ENCODE results near the gene DYRK1B. TPM values are rescaled to one million over a fixed set of nuclear protein-coding genes. Genes with fewer than 3 reads are reported as not detected.

Gene DYRK1B
- total and polyA plus RNA-seq, 4 donors: 7.9 to 25.6 (median 20.8) TPM

GRCh38 chr19:39831679-39832078, 2.3 kb downstream of the DYRK1B start:
- H3K9ac ChIP-seq (ENCODE audit: insufficient read depth in 1 of 2, low read length in 2 of 2): no peak overlapping the region
- H3K27me3 ChIP-seq (ENCODE audit: control insufficient read depth in 3 of 3, insufficient read depth in 3 of 3, low read length in 2 of 3): no peaks in the 10 kb centered on the region
- H3K4me3 ChIP-seq: no peak overlapping the region
- ATAC-seq (ENCODE audit: insufficient read depth, low FRiP score) (no peak), DNase-seq (no peak)
- H3K27ac ChIP-seq (ENCODE audit: low read depth in 1 of 2, low read length in 1 of 2): no peak overlapping the region
- H3K4me1 ChIP-seq (ENCODE audit: control insufficient read depth in 5 of 5, insufficient read depth in 5 of 5, low read length in 5 of 5): peaks cover 6 to 16% (median 8%) of the 10 kb centered on the region in 5 donors
- 93 to 94% methylated on average over 16 of the region's 16 CpGs for WGBS, 2 donors
- H3K36me3 ChIP-seq (ENCODE audit: control insufficient read depth in 4 of 4, insufficient read depth in 4 of 4, low read length in 4 of 4): peaks cover 3 to 51% (median 44%) of the 10 kb centered on the region in 4 donors
- no peaks in the 10 kb centered on the region for H3K9me3 ChIP-seq (ENCODE audit: control insufficient read depth in 4 of 4, insufficient read depth in 3 of 4, low read length in 3 of 4)
- TF ChIP-seq CTCF (IDR thresholded peaks at IDR 0.05; ENCODE audit: control extremely low read depth, extremely low read depth): no peak

- no peaks in the 10 kb centered on the region for H3K27me3 ChIP-seq (ENCODE audit: control insufficient read depth in 3 of 3, insufficient read depth in 3 of 3, low read length in 2 of 3)
- no peak overlapping the region for H3K4me3 ChIP-seq
- no peaks in the 10 kb centered on the region for H3K9me3 ChIP-seq (ENCODE audit: control insufficient read depth in 4 of 4, insufficient read depth in 3 of 4, low read length in 3 of 4)
- H3K4me1 ChIP-seq (ENCODE audit: control insufficient read depth in 5 of 5, insufficient read depth in 5 of 5, low read length in 5 of 5): peaks cover 6 to 16% (median 8%) of the 10 kb centered on the region in 5 donors
- no peak overlapping the region for H3K9ac ChIP-seq (ENCODE audit: insufficient read depth in 1 of 2, low read length in 2 of 2)
- no peak for DNase-seq
- no peak for TF ChIP-seq CTCF (IDR thresholded peaks at IDR 0.05; ENCODE audit: control extremely low read depth, extremely low read depth)
- peaks cover 2 to 48% (median 42%) of the 10 kb centered on the region in 4 donors for H3K36me3 ChIP-seq (ENCODE audit: control insufficient read depth in 4 of 4, insufficient read depth in 4 of 4, low read length in 4 of 4)
- no peak for ATAC-seq (ENCODE audit: insufficient read depth, low FRiP score)
- no peak overlapping the region for H3K27ac ChIP-seq (ENCODE audit: low read depth in 1 of 2, low read length in 1 of 2)
These were observed 3.1 kb downstream of the DYRK1B start for GRCh38 chr19:39830847-39831246.

- 96 to 97% methylated on average over 18 of the region's 18 CpGs for WGBS, 2 donors
- no peak overlapping the region for H3K4me3 ChIP-seq
- no peak for ATAC-seq (ENCODE audit: insufficient read depth, low FRiP score)
- peaks cover 2 to 52% (median 43%) of the 10 kb centered on the region in 4 donors for H3K36me3 ChIP-seq (ENCODE audit: control insufficient read depth in 4 of 4, insufficient read depth in 4 of 4, low read length in 4 of 4)
- H3K27ac ChIP-seq (ENCODE audit: low read depth in 1 of 2, low read length in 1 of 2): no peak overlapping the region
- H3K9me3 ChIP-seq (ENCODE audit: control insufficient read depth in 4 of 4, insufficient read depth in 3 of 4, low read length in 3 of 4): no peaks in the 10 kb centered on the region
- no peak overlapping the region for H3K9ac ChIP-seq (ENCODE audit: insufficient read depth in 1 of 2, low read length in 2 of 2)
- H3K27me3 ChIP-seq (ENCODE audit: control insufficient read depth in 3 of 3, insufficient read depth in 3 of 3, low read length in 2 of 3): no peaks in the 10 kb centered on the region
- peaks cover 6 to 16% (median 8%) of the 10 kb centered on the region in 5 donors for H3K4me1 ChIP-seq (ENCODE audit: control insufficient read depth in 5 of 5, insufficient read depth in 5 of 5, low read length in 5 of 5)
- TF ChIP-seq CTCF (IDR thresholded peaks at IDR 0.05; ENCODE audit: control extremely low read depth, extremely low read depth): no peak
- no peak for DNase-seq
These were observed 3.6 kb downstream of the DYRK1B start for GRCh38 chr19:39830406-39830805.

GRCh38 chr19:39829702-39830275, 4.2 kb downstream of the DYRK1B start:
- TF ChIP-seq CTCF (IDR thresholded peaks at IDR 0.05; ENCODE audit: control extremely low read depth, extremely low read depth): no peak
- Histone ChIP-seq H3K9me3 (ENCODE audit: control insufficient read depth in 4 of 4, insufficient read depth in 3 of 4, low read length in 3 of 4) (no peaks in the 10 kb centered on the region), H3K36me3 (ENCODE audit: control insufficient read depth in 4 of 4, insufficient read depth in 4 of 4, low read length in 4 of 4) (peaks cover 2 to 51% (median 41%) of the 10 kb centered on the region in 4 donors), H3K4me3 (no peak overlapping the region), H3K27ac (ENCODE audit: low read depth in 1 of 2, low read length in 1 of 2) (no peak overlapping the region), H3K9ac (ENCODE audit: insufficient read depth in 1 of 2, low read length in 2 of 2) (no peak overlapping the region), H3K4me1 (ENCODE audit: control insufficient read depth in 5 of 5, insufficient read depth in 5 of 5, low read length in 5 of 5) (peaks cover 6 to 16% (median 8%) of the 10 kb centered on the region in 5 donors), H3K27me3 (ENCODE audit: control insufficient read depth in 3 of 3, insufficient read depth in 3 of 3, low read length in 2 of 3) (no peaks in the 10 kb centered on the region)
- ATAC-seq (ENCODE audit: insufficient read depth, low FRiP score) (no peak), DNase-seq (no peak)
- 93 to 95% methylated on average over 10 of the region's 10 CpGs for WGBS, 2 donors
